Ectodermal cell (in vitro differentiated cells): ENCODE measurements around the gene FOSL1. TPM values are rescaled to one million over a fixed set of nuclear protein-coding genes. Genes with fewer than 3 reads are reported as not detected.

ENCODE experiments used
- H3K27ac ChIP-seq: 2 replicates; pipeline ENCODE4 v1.7.0; 2013; ENCODE audit warnings: mild to moderate bottlenecking, low read depth, low read length; ENCODE audit not compliant: insufficient read depth, poor library complexity, severe bottlenecking
- H3K27me3 ChIP-seq: 2 replicates; pipeline ENCODE4 v1.7.0; 2013; ENCODE audit warnings: mild to moderate bottlenecking, low read length; ENCODE audit not compliant: insufficient read depth, control insufficient read depth, poor library complexity, severe bottlenecking
- H3K36me3 ChIP-seq: one replicate; pipeline ENCODE4 v1.7.0; 2013; ENCODE audit warnings: low read length; ENCODE audit not compliant: control insufficient read depth, insufficient read depth
- H3K4me1 ChIP-seq: one replicate; pipeline ENCODE4 v1.7.0; 2013; ENCODE audit warnings: low read length; ENCODE audit not compliant: control insufficient read depth, insufficient read depth
- H3K4me3 ChIP-seq: 2 replicates; pipeline ENCODE4 v1.7.0; 2013; ENCODE audit warnings: low read depth, low read length, control low read depth; ENCODE audit not compliant: insufficient read depth
- H3K9me3 ChIP-seq: 2 replicates; pipeline ENCODE4 v1.7.0; 2013; ENCODE audit warnings: mild to moderate bottlenecking, low read length, moderate library complexity; ENCODE audit not compliant: control insufficient read depth
- WGBS, 2 experiments: methylation state at CpG; one replicate each; pipeline ENCODE4 v1.1.7; 2013; ENCODE audit warnings: missing lambda C conversion rate in 2 of 2; 5-methylcytosine and 5-hydroxymethylcytosine counted together
- polyA plus RNA-seq, 4 experiments: library from polyadenylated mRNA; stranded (reverse); fragments of 50-300 nt; gene quantifications; one replicate each; pipeline ENCODE4 v1.2.3, GENCODE V29; 2013

FOSL1 gene
- not detected for polyA plus RNA-seq (2013, experiment 1 of 4)
- 0.39 TPM for polyA plus RNA-seq (2013, experiment 2 of 4)
- 0.80 TPM for polyA plus RNA-seq (2013, experiment 3 of 4)
- polyA plus RNA-seq (2013, experiment 4 of 4) = 0.81 TPM

DNA sequence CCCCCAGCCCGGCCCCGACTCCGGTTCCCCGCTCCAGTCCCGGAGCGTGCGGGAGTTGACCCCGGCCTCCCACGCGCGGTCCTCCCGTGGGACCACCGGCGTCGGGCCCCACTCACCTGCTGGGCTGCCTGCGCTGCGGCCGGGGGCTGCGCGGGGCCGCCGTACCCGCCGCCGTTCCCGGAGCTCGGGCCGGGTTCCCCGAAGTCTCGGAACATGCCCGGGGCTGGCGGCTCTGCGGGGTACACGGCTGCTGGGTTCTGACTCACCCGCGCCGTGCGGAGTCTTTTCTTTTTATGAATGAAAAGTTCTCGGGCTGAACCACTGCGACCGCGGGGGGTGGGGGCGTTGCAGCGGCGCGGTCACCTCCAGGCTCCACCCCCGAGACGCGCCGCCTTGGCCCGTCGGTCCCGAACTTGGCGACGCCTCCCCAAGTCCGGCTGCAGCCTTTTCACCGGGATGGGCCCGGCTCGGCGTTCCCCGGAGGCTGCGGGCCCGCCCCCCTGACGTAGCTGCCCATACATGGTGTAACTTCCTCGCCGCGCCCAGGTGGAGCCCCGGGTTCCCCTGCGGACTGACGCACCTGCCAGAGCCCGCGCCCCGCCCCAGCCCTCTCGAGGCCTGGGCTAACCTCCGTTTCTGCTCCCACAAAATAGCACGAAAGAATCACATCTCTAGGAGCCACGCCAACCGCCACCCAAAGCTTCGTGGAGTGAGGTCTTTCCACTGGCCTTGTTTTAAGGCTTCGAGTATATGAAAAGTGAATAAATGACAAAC, at the start of gene FOSL1:
Gene FOSL1, minus strand, starts transcription at position 264 of the 774 bp plus-strand sequence. Its CDS starts 49 bp downstream, at position 215.
- Histone ChIP-seq H3K36me3 (no peaks in the 10 kb centered on the region), H3K4me1 (peaks cover 5% of the 10 kb centered on the region), H3K9me3 (no peaks in the 10 kb centered on the region), H3K27ac (no peak within 1 kb of the TSS), H3K4me3 (peak within 1 kb of the TSS; percentile 34), H3K27me3 (peaks cover 79% of the 10 kb centered on the region)
- 2 to 3% methylated on average over 79 to 80 of the region's 80 CpGs for WGBS, 2 experiments

- WGBS, 2 experiments = 92 to 93% methylated on average over 12 of the region's 12 CpGs
- Histone ChIP-seq H3K4me3 (no peak overlapping the region), H3K4me1 (peaks cover 8% of the 10 kb centered on the region), H3K27me3 (no peaks in the 10 kb centered on the region), H3K27ac (no peak overlapping the region), H3K9me3 (no peaks in the 10 kb centered on the region), H3K36me3 (no peaks in the 10 kb centered on the region)
Measured at GRCh38 chr11:65947603-65948125, 47.5 kb upstream of the FOSL1 start.

- Histone ChIP-seq H3K4me1 (peaks cover 8% of the 10 kb centered on the region), H3K4me3 (no peak overlapping the region), H3K36me3 (no peaks in the 10 kb centered on the region), H3K27ac (no peak overlapping the region), H3K27me3 (no peaks in the 10 kb centered on the region), H3K9me3 (no peaks in the 10 kb centered on the region)
- 81 to 85% methylated on average over 13 of the region's 13 CpGs for WGBS, 2 experiments
Measured at GRCh38 chr11:65947133-65947532, 46.9 kb upstream of the FOSL1 start.

DNA sequence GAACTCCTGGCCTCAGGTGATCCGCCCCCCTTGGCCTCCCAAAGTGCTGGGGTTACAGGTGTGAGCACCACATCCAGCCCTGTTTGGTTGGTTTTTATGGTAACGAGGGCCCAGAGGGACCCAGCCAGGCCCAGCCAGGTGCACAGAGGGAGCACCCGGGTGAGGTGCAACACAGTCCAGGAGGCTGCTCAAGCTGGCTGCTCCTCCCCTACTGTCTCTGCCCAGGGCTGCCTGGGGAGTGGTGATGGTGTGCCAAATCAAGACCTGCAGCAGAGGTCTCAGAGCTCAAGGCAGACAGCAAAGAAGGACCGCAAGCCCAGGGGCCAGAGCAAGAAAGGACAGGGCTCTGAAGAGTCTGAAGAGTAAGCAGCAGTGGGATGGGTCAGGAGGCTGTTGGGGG, 46.5 kb upstream of the FOSL1 start:
- H3K4me1 ChIP-seq = peaks cover 8% of the 10 kb centered on the region
- H3K9me3 ChIP-seq = no peaks in the 10 kb centered on the region
- no peak overlapping the region for H3K4me3 ChIP-seq
- 92 to 94% methylated on average over 4 of the region's 4 CpGs for WGBS, 2 experiments
- no peaks in the 10 kb centered on the region for H3K27me3 ChIP-seq
- H3K27ac ChIP-seq = no peak overlapping the region
- H3K36me3 ChIP-seq = no peaks in the 10 kb centered on the region

- peak overlapping the region; percentile 24 for H3K4me3 ChIP-seq
- WGBS, 2 experiments = 67 to 69% methylated on average over 11 of the region's 11 CpGs
- no peaks in the 10 kb centered on the region for H3K36me3 ChIP-seq
- H3K27ac ChIP-seq = peak overlapping the region; percentile 30
- H3K4me1 ChIP-seq = peaks cover 8% of the 10 kb centered on the region
- no peaks in the 10 kb centered on the region for H3K9me3 ChIP-seq
- H3K27me3 ChIP-seq = no peaks in the 10 kb centered on the region
Measured at GRCh38 chr11:65945941-65946558, 45.9 kb upstream of the FOSL1 start.

GRCh38 chr11:65945430-65945911, 45.3 kb upstream of the FOSL1 start, which contains the start of gene TSGA10IP:
Gene TSGA10IP, plus strand, starts transcription at chr11:65945480. Its CDS starts 196 bp downstream, at chr11:65945676.
- Histone ChIP-seq H3K27ac (peak within 1 kb of the TSS; percentile 30), H3K4me1 (peaks cover 8% of the 10 kb centered on the region), H3K9me3 (no peaks in the 10 kb centered on the region), H3K27me3 (no peaks in the 10 kb centered on the region), H3K4me3 (peak within 1 kb of the TSS; percentile 24), H3K36me3 (no peaks in the 10 kb centered on the region)
- WGBS, 2 experiments = 17 to 20% methylated on average over 13 of the region's 13 CpGs

GRCh38 chr11:65944767-65945166, 44.6 kb upstream of the FOSL1 start:
- Histone ChIP-seq H3K4me1 (peaks cover 8% of the 10 kb centered on the region), H3K9me3 (no peaks in the 10 kb centered on the region), H3K27me3 (no peaks in the 10 kb centered on the region), H3K36me3 (no peaks in the 10 kb centered on the region), H3K27ac (peak overlapping the region; percentile 30), H3K4me3 (no peak overlapping the region)
- 91 to 92% methylated on average over 8 of the region's 8 CpGs for WGBS, 2 experiments

DNA sequence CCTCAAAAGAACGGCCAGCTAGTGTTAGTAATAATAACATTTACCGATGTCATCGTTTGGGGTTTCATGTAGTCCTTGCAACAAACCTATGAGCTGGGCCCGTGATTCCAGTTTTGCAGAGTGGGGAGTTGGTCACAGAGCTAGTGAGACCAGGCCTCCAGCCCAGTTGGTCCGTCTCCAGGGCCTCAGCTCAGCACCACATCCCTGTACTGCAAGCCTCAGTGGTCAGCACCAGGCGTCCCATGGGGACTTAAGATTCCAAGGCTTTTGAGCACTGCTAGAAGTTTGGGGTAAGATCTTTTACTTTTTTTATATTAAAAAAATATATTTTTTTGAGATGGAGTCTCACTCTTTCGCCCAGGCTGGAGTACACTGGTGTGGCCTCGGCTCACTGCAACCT, 44.0 kb upstream of the FOSL1 start:
- H3K27me3 ChIP-seq = no peaks in the 10 kb centered on the region
- no peak overlapping the region for H3K4me3 ChIP-seq
- H3K9me3 ChIP-seq = no peaks in the 10 kb centered on the region
- H3K27ac ChIP-seq = no peak overlapping the region
- WGBS, 2 experiments = 95 to 96% methylated on average over 7 to 8 of the region's 8 CpGs
- H3K36me3 ChIP-seq = no peaks in the 10 kb centered on the region
- H3K4me1 ChIP-seq = peaks cover 8% of the 10 kb centered on the region

- 90 to 92% methylated on average over 7 of the region's 7 CpGs for WGBS, 2 experiments
- Histone ChIP-seq H3K36me3 (no peaks in the 10 kb centered on the region), H3K4me1 (peaks cover 8% of the 10 kb centered on the region), H3K4me3 (no peak overlapping the region), H3K27me3 (no peaks in the 10 kb centered on the region), H3K27ac (no peak overlapping the region), H3K9me3 (no peaks in the 10 kb centered on the region)
Measured at GRCh38 chr11:65942531-65942930, 42.3 kb upstream of the FOSL1 start.

GRCh38 chr11:65941720-65942310, 41.6 kb upstream of the FOSL1 start:
- no peaks in the 10 kb centered on the region for H3K36me3 ChIP-seq
- no peaks in the 10 kb centered on the region for H3K27me3 ChIP-seq
- no peak overlapping the region for H3K27ac ChIP-seq
- H3K4me3 ChIP-seq = no peak overlapping the region
- H3K4me1 ChIP-seq = peaks cover 8% of the 10 kb centered on the region
- H3K9me3 ChIP-seq = no peaks in the 10 kb centered on the region
- 90 to 93% methylated on average over 9 of the region's 9 CpGs for WGBS, 2 experiments
